Measurements from ENCODE around the gene IGSF6.

- TF ChIP-seq FOXK2 (IDR thresholded peaks at IDR 0.05) (no peak), SUZ12 (IDR thresholded peaks at IDR 0.05) (no peak)
These were observed 7.1 kb downstream of the IGSF6 start for GRCh38 chr16:21645261-21645721.

Measured in HEK293T (cell line).